Measurements from ENCODE around the gene ZWINT.

DNA sequence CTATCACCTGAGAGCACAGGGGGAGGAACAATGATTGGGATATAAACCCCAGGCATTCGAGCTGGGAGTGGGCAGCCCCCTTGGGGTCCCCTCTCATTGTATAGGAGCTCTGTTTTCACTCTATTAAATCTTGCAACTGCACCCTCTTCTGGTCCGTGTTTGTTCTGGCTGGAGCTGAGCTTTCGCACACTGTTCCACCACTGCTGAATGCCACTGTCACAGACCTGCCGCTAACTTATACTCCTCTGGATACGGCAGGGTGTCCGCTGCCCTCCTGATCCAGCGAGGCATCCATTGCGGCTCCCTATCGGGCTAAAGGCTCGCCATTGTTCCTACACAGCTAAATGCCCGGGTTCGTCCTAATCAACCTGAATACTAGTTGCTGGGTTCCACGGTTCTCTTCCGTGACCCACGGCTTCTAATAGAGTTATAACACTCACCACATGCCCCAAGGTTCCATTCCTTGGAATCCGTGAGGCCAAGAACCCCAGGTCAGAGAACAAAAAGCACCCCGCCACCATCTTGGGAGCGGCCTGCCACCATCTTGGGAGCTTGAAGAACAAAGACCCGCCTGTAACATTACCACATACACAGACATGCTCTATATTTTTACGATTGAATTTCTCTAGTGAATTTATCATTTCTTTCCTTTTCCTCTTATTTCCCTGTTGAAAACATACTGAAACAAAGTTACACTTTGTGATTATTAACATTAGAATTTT is 9.0 kb downstream of the ZWINT start:
- TF ChIP-seq, protein P1, sequence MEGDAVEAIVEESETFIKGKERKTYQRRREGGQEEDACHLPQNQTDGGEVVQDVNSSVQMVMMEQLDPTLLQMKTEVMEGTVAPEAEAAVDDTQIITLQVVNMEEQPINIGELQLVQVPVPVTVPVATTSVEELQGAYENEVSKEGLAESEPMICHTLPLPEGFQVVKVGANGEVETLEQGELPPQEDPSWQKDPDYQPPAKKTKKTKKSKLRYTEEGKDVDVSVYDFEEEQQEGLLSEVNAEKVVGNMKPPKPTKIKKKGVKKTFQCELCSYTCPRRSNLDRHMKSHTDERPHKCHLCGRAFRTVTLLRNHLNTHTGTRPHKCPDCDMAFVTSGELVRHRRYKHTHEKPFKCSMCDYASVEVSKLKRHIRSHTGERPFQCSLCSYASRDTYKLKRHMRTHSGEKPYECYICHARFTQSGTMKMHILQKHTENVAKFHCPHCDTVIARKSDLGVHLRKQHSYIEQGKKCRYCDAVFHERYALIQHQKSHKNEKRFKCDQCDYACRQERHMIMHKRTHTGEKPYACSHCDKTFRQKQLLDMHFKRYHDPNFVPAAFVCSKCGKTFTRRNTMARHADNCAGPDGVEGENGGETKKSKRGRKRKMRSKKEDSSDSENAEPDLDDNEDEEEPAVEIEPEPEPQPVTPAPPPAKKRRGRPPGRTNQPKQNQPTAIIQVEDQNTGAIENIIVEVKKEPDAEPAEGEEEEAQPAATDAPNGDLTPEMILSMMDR (conservative IDR thresholded peaks at IDR 0.05; ENCODE audit: low read depth, low read length) = 0 out of 2 replicates have a peak, but pooled peaks have one; percentile 28
- no peak for TF ChIP-seq EZH2 (IDR thresholded peaks at IDR 0.05; ENCODE audit: low read length, unreplicated experiment)
